H1 (cell line): ENCODE measurements around the gene DACT1. TPM values are rescaled to one million over a fixed set of nuclear protein-coding genes. Genes with fewer than 3 reads are reported as not detected.

Source experiments
- CTCF ChIA-PET: fragments of 300-600 bp; sonication (Branson Sonifier 250); formaldehyde crosslinking; loops from one replicate; lab custom pipeline; 2021; ENCODE audit not compliant: partially characterized antibody; lab: Charles Lee
- POLR2A ChIA-PET: fragments of 300-600 bp; sonication (Branson Sonifier 250); formaldehyde crosslinking; loops from one replicate; lab custom pipeline; 2021; ENCODE audit warnings: inconsistent platforms; ENCODE audit not compliant: partially characterized antibody; lab: Charles Lee
- DNase-seq, 2 experiments: peaks; one replicate each; pipeline versions ENCODE4 v3.0.0 to v3.0.0-alpha.2; 2010 to 2022; ENCODE audit warnings: low spot score in 2 of 2, low read depth in 1 of 2, mixed read lengths in 1 of 2
- FAIRE-seq: peaks from 2 replicates; lab custom pipeline; 2011; peaks lifted over from hg19 to GRCh38; lab: Jason Lieb, UNC
- H2AFZ ChIP-seq: 2 replicates; pipeline ENCODE4 v1.8.1; 2012; ENCODE audit warnings: low read length, inconsistent platforms
- H2AK5ac ChIP-seq: 2 replicates; pipeline ENCODE4 v1.6.1; 2013; ENCODE audit warnings: low read depth, low read length
- H2BK120ac ChIP-seq: replicated peaks from 2 replicates; pipeline ENCODE3; 2013; ENCODE audit warnings: low read depth, low read length, inconsistent platforms
- H2BK12ac ChIP-seq: 2 replicates; pipeline ENCODE4 v1.6.1; 2013; ENCODE audit warnings: low read depth, low read length
- H2BK15ac ChIP-seq: 2 replicates; pipeline ENCODE4 v1.6.1; 2013; ENCODE audit warnings: low read length
- H2BK20ac ChIP-seq: 2 replicates; pipeline ENCODE4 v1.6.1; 2013; ENCODE audit warnings: low read length
- H2BK5ac ChIP-seq: 2 replicates; pipeline ENCODE4 v1.6.1; 2013; ENCODE audit warnings: low read depth, low read length
- H3K14ac ChIP-seq: 2 replicates; pipeline ENCODE4 v1.6.1; 2013; ENCODE audit warnings: inconsistent platforms; ENCODE audit not compliant: insufficient read length
- H3K18ac ChIP-seq: 2 replicates; pipeline ENCODE4 v1.6.1; 2013; ENCODE audit warnings: low read length; ENCODE audit errors: extremely low read depth
- H3K23ac ChIP-seq: 2 replicates; pipeline ENCODE4 v1.6.1; 2013; ENCODE audit warnings: inconsistent platforms; ENCODE audit not compliant: insufficient read length
- H3K23me2 ChIP-seq: 2 replicates; pipeline ENCODE4 v1.6.1; 2013; ENCODE audit warnings: low read depth, low read length
- H3K27ac ChIP-seq: 2 replicates; pipeline ENCODE4 v1.6.1; 2011; ENCODE audit warnings: low read depth, low read length, inconsistent platforms
- H3K27me3 ChIP-seq, 4 experiments: replicated peaks in 1 of 4; 1 replicate in 1 of 4; 2 replicates in 3 of 4; pipeline versions ENCODE4 v1.6.1 to v1.8.1; 2011 to 2013; ENCODE audit warnings: low read length in 3 of 4, mild to moderate bottlenecking in 3 of 4, inconsistent platforms in 2 of 4, mixed read lengths in 2 of 4, moderate library complexity in 1 of 4; ENCODE audit not compliant: control insufficient read depth in 3 of 4, insufficient read depth in 3 of 4; ENCODE audit errors: extremely low read depth in 1 of 4
- H3K36me3 ChIP-seq, 4 experiments: 2 replicates each; pipeline versions ENCODE4 v1.6.1 to v1.8.1; 2011 to 2013; ENCODE audit warnings: mild to moderate bottlenecking in 4 of 4, low read length in 3 of 4, moderate library complexity in 2 of 4, control low read depth in 1 of 4, inconsistent platforms in 1 of 4; ENCODE audit not compliant: insufficient read depth in 4 of 4, control insufficient read depth in 2 of 4
- H3K4ac ChIP-seq: replicated peaks from 2 replicates; pipeline ENCODE3; 2013; ENCODE audit warnings: low read length, low read depth, mixed read lengths, inconsistent platforms; ENCODE audit not compliant: insufficient read length
- H3K4me1 ChIP-seq, 4 experiments: replicated peaks in 1 of 4; 1 replicate in 1 of 4; 2 replicates in 3 of 4; pipeline versions ENCODE4 v1.6.1 to v1.8.1; 2011 to 2013; ENCODE audit warnings: low read length in 3 of 4, inconsistent platforms in 2 of 4, mixed read lengths in 1 of 4; ENCODE audit not compliant: insufficient read depth in 4 of 4, control insufficient read depth in 3 of 4
- H3K4me2 ChIP-seq, 2 experiments: 2 replicates each; pipeline versions ENCODE4 v1.6.1 to v1.8.1; 2011 to 2013; ENCODE audit warnings: low read depth in 2 of 2, low read length in 2 of 2, control low read depth in 1 of 2, inconsistent platforms in 1 of 2, mild to moderate bottlenecking in 1 of 2; ENCODE audit not compliant: insufficient read depth in 1 of 2
- H3K4me3 ChIP-seq, 4 experiments: fragments of 200-600, 300-600 bp in 1 of 4; sonication (generic), shearing (Covaris generic), sonication (Bioruptor Twin) in 1 of 4; 2 replicates each; pipeline versions ENCODE4 v1.5.1 to v1.8.1; 2011 to 2016; ENCODE audit warnings: low read length in 4 of 4, low read depth in 3 of 4, control low read depth in 2 of 4, inconsistent platforms in 2 of 4, mild to moderate bottlenecking in 2 of 4, mixed read lengths in 1 of 4, moderate library complexity in 1 of 4; ENCODE audit not compliant: insufficient read depth in 2 of 4; ENCODE audit errors: extremely low read depth in 1 of 4
- H3K56ac ChIP-seq: replicated peaks from 2 replicates; pipeline ENCODE3; 2013; ENCODE audit warnings: low read depth, mild to moderate bottlenecking, mixed read lengths, low read length, inconsistent platforms; ENCODE audit not compliant: insufficient read length
- H3K79me1 ChIP-seq: 2 replicates; pipeline ENCODE4 v1.6.1; 2013; ENCODE audit warnings: low read depth, low read length, control low read depth
- H3K79me2 ChIP-seq, 2 experiments: 2 replicates each; pipeline versions ENCODE4 v1.6.1 to v1.8.1; 2012 to 2013; ENCODE audit warnings: low read length in 2 of 2, mild to moderate bottlenecking in 2 of 2, inconsistent platforms in 1 of 2; ENCODE audit not compliant: insufficient read depth in 2 of 2, control insufficient read depth in 1 of 2
- H3K9ac ChIP-seq, 4 experiments: replicated peaks in 1 of 4; 1 replicate in 1 of 4; 2 replicates in 3 of 4; pipeline versions ENCODE4 v1.6.1 to v1.8.1; 2011 to 2013; ENCODE audit warnings: low read depth in 3 of 4, low read length in 3 of 4, control low read depth in 2 of 4, mild to moderate bottlenecking in 2 of 4, moderate library complexity in 2 of 4, inconsistent platforms in 1 of 4; ENCODE audit errors: extremely low read depth in 1 of 4
- H3K9me3 ChIP-seq, 2 experiments: 2 replicates each; pipeline versions ENCODE4 v1.6.1 to v1.8.1; 2012 to 2013; ENCODE audit warnings: mild to moderate bottlenecking in 2 of 2, moderate library complexity in 2 of 2, control low read depth in 1 of 2, inconsistent platforms in 1 of 2, low read depth in 1 of 2, low read length in 1 of 2, mixed read lengths in 1 of 2; ENCODE audit not compliant: insufficient read depth in 2 of 2
- H4K20me1 ChIP-seq, 2 experiments: replicated peaks in 1 of 2; 2 replicates each; pipeline versions ENCODE3 to v1.8.1; 2011 to 2013; ENCODE audit warnings: inconsistent platforms in 2 of 2, low read length in 2 of 2, mild to moderate bottlenecking in 1 of 2; ENCODE audit not compliant: insufficient read depth in 2 of 2, control insufficient read depth in 1 of 2
- H4K5ac ChIP-seq: 2 replicates; pipeline ENCODE4 v1.6.1; 2013; ENCODE audit warnings: low read length, low read depth, mixed read lengths, inconsistent platforms; ENCODE audit not compliant: insufficient read length
- H4K8ac ChIP-seq: 2 replicates; pipeline ENCODE4 v1.8.0; 2013; ENCODE audit warnings: mild to moderate bottlenecking, moderate library complexity, low read length, inconsistent platforms; ENCODE audit not compliant: insufficient read depth; ENCODE audit errors: extremely low read depth
- H4K91ac ChIP-seq: replicated peaks from 2 replicates; pipeline ENCODE3; 2013; ENCODE audit warnings: low read length, mixed read lengths, inconsistent platforms; ENCODE audit not compliant: insufficient read length
- WGBS, 2 experiments: shearing (Covaris generic) in 1 of 2; methylation state at CpG; one replicate each; pipeline versions ENCODE4 v1.1.6 to v1.1.7; 2013 to 2015; ENCODE audit warnings: low lambda C conversion rate in 2 of 2, mixed read lengths in 2 of 2, inconsistent platforms in 1 of 2, low coverage in 1 of 2, missing lambda C conversion rate in 1 of 2; ENCODE audit not compliant: insufficient replicate concordance in 2 of 2, insufficient coverage in 1 of 2, insufficient read length in 1 of 2; ENCODE audit errors: extremely low coverage in 1 of 2, missing lambda C conversion rate in 1 of 2; 5-methylcytosine and 5-hydroxymethylcytosine counted together
- polyA plus RNA-seq, 7 experiments: library from polyadenylated mRNA; depleted of rRNA in 3 of 7; stranded (reverse) in 5 of 7; unstranded in 2 of 7; fragments of >200 nt in 5 of 7; fragments of 200-250 nt in 2 of 7; gene quantifications; 1 replicate in 5 of 7; 2 replicates in 1 of 7; 4 replicates in 1 of 7; pipeline versions ENCODE4 v1.2.1 to v1.2.3, GENCODE V29; 2011 to 2013; ENCODE audit warnings: missing spikeins in 2 of 7, mixed read lengths in 2 of 7
- total RNA-seq: library from RNA; stranded (reverse); fragmentation: NEBNext Ultra II Directional; extraction: Animal tissue kit (Norgen Biotek cat#: 25700); gene quantifications from 2 replicates; pipeline ENCODE4 v1.2.1, GENCODE V29; 2021

Gene DACT1
- total and polyA plus RNA-seq, 2 of the 8 experiments (the other 6 are each of a cell fraction or from before 2014, with no cell fraction given), result 3.2 to 29.8 TPM

DNA sequence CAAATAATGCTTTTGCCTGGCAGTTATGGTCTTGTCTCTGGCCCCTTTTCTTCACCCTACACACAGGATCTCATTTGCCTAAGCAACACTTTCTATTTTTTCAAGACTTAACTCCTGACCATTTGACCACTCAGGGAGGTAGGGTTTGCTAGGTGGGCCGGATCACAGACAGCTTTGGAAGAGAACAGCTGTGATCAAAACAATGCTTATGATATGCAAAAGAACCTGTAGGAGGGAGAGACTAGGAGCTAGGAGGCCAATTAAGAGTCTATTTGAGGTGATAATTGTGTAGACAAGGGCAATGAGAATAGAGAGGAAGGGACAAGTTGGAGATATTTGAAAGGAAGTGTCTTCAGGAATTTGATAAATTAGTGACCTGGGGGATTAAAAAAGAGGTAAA, 12.3 kb upstream of the DACT1 start:
- Histone ChIP-seq H3K9me3 (no peaks in the 10 kb centered on the region), H4K20me1 (no peaks in the 10 kb centered on the region), H3K4me3 (peak overlapping the region in 1 of 4 experiments; percentile 26; a peak in 1 of 8 replicates), H3K23ac (no peak overlapping the region), H3K4me2 (peak overlapping the region; percentile 51 to 53; a peak in 3 of 4 replicates), H3K18ac (no peak overlapping the region), H4K91ac (peak overlapping the region; percentile 52), H4K8ac (no peak overlapping the region), H3K79me1 (no peaks in the 10 kb centered on the region), H2BK120ac (peak overlapping the region; percentile 73), H2AFZ (no peak overlapping the region), H3K4me1 (peaks cover 3 to 21% (median 16%) of the 10 kb centered on the region in 4 experiments), H3K23me2 (no peaks in the 10 kb centered on the region), H2BK15ac (no peak overlapping the region), H4K5ac (no peak overlapping the region), H3K27ac (no peak overlapping the region), H2BK20ac (peak overlapping the region; percentile 49; the same call in 1 of the 2 replicates), H2AK5ac (no peak overlapping the region), H2BK5ac (peak overlapping the region; percentile 76; the same call in 1 of the 2 replicates), H2BK12ac (peak overlapping the region; percentile 53; the same call in 1 of the 2 replicates), H3K14ac (no peak overlapping the region), H3K27me3 (peaks cover 0 to 4% (median 3%) of the 10 kb centered on the region in 4 experiments; a peak in 3 of 7 replicates), H3K56ac (no peak overlapping the region), H3K9ac (no peak overlapping the region), H3K79me2 (no peaks in the 10 kb centered on the region), H3K4ac (no peak overlapping the region), H3K36me3 (no peaks in the 10 kb centered on the region)
- DNase-seq (no peak), FAIRE-seq (no peak)
- ChIA-PET CTCF (interaction anchor here (2.2 to 2.3 kb wide), 2 partner anchors 11 to 14 kb away, joined by 10 read pairs; no protein-coding TSS in a partner anchor), POLR2A (interaction anchor here (1.0 to 4.9 kb wide), 2 partner anchors 11 to 50 kb away, joined by 3 to 38 read pairs; partner anchors contain the start of gene DACT1)
- WGBS, 2 experiments, result 0% methylated on average over 1 of the region's 1 CpG; no CpG with 5 or more reads in 1 of the 2 experiments
